NCI-H2107 treated with DMSO at 0.1 percent for 48 hours (cell line): ENCODE data around the gene BOK.
"Not testable (repeated sequence)": the region's sequence is repeated elsewhere in the genome, so short reads cannot be mapped to it uniquely, and the experiment has no call there.

Experiments
- DNase-seq: peaks from one replicate; lab custom pipeline; 2025; ENCODE audit not compliant: unreplicated experiment; lab: John Stamatoyannopoulos, UW

Gene BOK

GRCh38 chr2:241571821-241572620 lies 13.5 kb downstream of the BOK start:
- DNase-seq, result no peak

- not testable (repeated sequence) for DNase-seq
Measured at GRCh38 chr2:241572915-241573651, 14.5 kb downstream of the BOK start.

GRCh38 chr2:241573741-241574140 lies 15.2 kb downstream of the BOK start:
- DNase-seq, result no peak

- no peak for DNase-seq
Measured at GRCh38 chr2:241574911-241575623, 16.5 kb downstream of the BOK start.

- DNase-seq, result no peak
Measured at GRCh38 chr2:241575624-241576292, 17.2 kb downstream of the BOK start.

- no peak for DNase-seq
Measured at GRCh38 chr2:241576293-241576654, 17.7 kb downstream of the BOK start.

GRCh38 chr2:241577413-241578122 lies 19.0 kb downstream of the BOK start:
- no peak for DNase-seq

- DNase-seq, result no peak
Measured at GRCh38 chr2:241579281-241579680, 20.7 kb downstream of the BOK start.

GRCh38 chr2:241582328-241582727 lies 23.8 kb downstream of the BOK start:
- DNase-seq, result no peak

- no peak for DNase-seq
Measured at GRCh38 chr2:241582806-241583205, 24.3 kb downstream of the BOK start.

GRCh38 chr2:241584436-241584835 lies 25.9 kb downstream of the BOK start:
- DNase-seq, result no peak

- DNase-seq, result no peak
Measured at GRCh38 chr2:241586564-241587264, 28.2 kb downstream of the BOK start.

GRCh38 chr2:241589863-241590262 lies 31.3 kb downstream of the BOK start:
- DNase-seq, result not testable (repeated sequence)

- DNase-seq, result not testable (repeated sequence)
Measured at GRCh38 chr2:241590496-241591455, 32.2 kb downstream of the BOK start.

GRCh38 chr2:241592126-241592845 lies 33.7 kb downstream of the BOK start:
- no peak for DNase-seq

- DNase-seq, result no peak
Measured at GRCh38 chr2:241593271-241593670, 34.7 kb downstream of the BOK start.

- DNase-seq, result no peak
Measured at GRCh38 chr2:241595600-241596140, 37.1 kb downstream of the BOK start.

- no peak for DNase-seq
Measured at GRCh38 chr2:241597561-241597960, 39.0 kb downstream of the BOK start.
